Loucy (cell line): Measurements from ENCODE around the gene CCNF.

Source experiments
- EZH2phosphoT487 ChIP-seq: fragments of 200-600 bp; IDR thresholded peaks from 2 replicates; pipeline ENCODE4 v1.6.1; 2018; ENCODE audit warnings: antibody characterized with exemption, mild to moderate bottlenecking, moderate library complexity, borderline replicate concordance
- TF ChIP-seq, protein P1 (sequence below): fragments of 200-600 bp; sonication (generic); conservative IDR thresholded peaks from 2 replicates; pipeline ENCODE4 v1.5.1; 2014; ENCODE audit warnings: mild to moderate bottlenecking, antibody characterized with exemption, low read length

DNA sequence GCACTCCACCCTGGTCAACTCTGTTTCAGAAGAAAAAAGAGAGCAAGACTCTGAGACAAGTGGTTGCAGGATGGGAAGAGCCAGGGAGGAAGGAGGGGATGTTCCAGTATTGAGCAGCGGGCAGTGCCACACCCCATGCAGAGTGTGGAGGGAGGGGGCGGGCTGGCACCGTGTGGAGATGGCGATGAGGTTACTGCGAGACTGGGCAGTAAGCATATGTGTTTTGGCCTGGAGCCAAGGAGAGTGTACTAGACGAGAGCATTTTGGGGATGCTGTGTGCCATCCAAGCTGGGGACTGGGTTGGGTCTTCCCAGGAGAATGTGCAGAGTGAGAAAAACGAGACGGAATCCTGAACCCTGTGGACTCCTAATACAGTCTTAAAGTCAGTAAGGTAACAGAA is 49.0 kb downstream of the CCNF start:
- TF ChIP-seq, protein P1, sequence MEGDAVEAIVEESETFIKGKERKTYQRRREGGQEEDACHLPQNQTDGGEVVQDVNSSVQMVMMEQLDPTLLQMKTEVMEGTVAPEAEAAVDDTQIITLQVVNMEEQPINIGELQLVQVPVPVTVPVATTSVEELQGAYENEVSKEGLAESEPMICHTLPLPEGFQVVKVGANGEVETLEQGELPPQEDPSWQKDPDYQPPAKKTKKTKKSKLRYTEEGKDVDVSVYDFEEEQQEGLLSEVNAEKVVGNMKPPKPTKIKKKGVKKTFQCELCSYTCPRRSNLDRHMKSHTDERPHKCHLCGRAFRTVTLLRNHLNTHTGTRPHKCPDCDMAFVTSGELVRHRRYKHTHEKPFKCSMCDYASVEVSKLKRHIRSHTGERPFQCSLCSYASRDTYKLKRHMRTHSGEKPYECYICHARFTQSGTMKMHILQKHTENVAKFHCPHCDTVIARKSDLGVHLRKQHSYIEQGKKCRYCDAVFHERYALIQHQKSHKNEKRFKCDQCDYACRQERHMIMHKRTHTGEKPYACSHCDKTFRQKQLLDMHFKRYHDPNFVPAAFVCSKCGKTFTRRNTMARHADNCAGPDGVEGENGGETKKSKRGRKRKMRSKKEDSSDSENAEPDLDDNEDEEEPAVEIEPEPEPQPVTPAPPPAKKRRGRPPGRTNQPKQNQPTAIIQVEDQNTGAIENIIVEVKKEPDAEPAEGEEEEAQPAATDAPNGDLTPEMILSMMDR: no peak
- TF ChIP-seq EZH2phosphoT487: no peak
